ENCODE results near the gene TMCO4.
"Not testable (repeated sequence)": the region's sequence is repeated elsewhere in the genome, so short reads cannot be mapped to it uniquely, and the experiment has no call there.

The TMCO4 gene

GRCh38 chr1:19813643-19813960 is 13.9 kb upstream of the TMCO4 start:
- DNase-seq: no peak

GRCh38 chr1:19812875-19813642 is 13.3 kb upstream of the TMCO4 start:
- no peak for DNase-seq

- no peak for DNase-seq
These were observed 11.6 kb upstream of the TMCO4 start for GRCh38 chr1:19811206-19811851.

GRCh38 chr1:19809044-19809750 is 9.5 kb upstream of the TMCO4 start:
- DNase-seq: no peak

- no peak for DNase-seq
These were observed 8.6 kb upstream of the TMCO4 start for GRCh38 chr1:19808351-19808750.

GRCh38 chr1:19804831-19805251 is 5.1 kb upstream of the TMCO4 start:
- no peak for DNase-seq

- DNase-seq: no peak
These were observed 2.6 kb upstream of the TMCO4 start for GRCh38 chr1:19802269-19802668.

GRCh38 chr1:19800076-19800804 is 524 bp upstream of the TMCO4 start:
- DNase-seq: peak; percentile 86

- no peak for DNase-seq
These were observed 1.1 kb downstream of the TMCO4 start for GRCh38 chr1:19798486-19799229.

- DNase-seq: no peak
These were observed 1.9 kb downstream of the TMCO4 start for GRCh38 chr1:19797827-19798226.

- no peak for DNase-seq
These were observed 5.1 kb downstream of the TMCO4 start for GRCh38 chr1:19794583-19794982.

GRCh38 chr1:19793360-19794046 is 6.2 kb downstream of the TMCO4 start:
- no peak for DNase-seq

- DNase-seq: no peak
These were observed 7.3 kb downstream of the TMCO4 start for GRCh38 chr1:19792237-19793002.

GRCh38 chr1:19790061-19790975 is 9.4 kb downstream of the TMCO4 start:
- not testable (repeated sequence) for DNase-seq

GRCh38 chr1:19786988-19787423 is 12.7 kb downstream of the TMCO4 start:
- DNase-seq: no peak

GRCh38 chr1:19785660-19786059 is 14.1 kb downstream of the TMCO4 start:
- no peak for DNase-seq

GRCh38 chr1:19780267-19780877 is 19.3 kb downstream of the TMCO4 start:
- DNase-seq: no peak

- no peak for DNase-seq
These were observed 22.8 kb downstream of the TMCO4 start for GRCh38 chr1:19776933-19777332.

GRCh38 chr1:19776287-19776686 is 23.4 kb downstream of the TMCO4 start:
- no peak for DNase-seq
